Measurements from ENCODE around the gene ERC2. TPM values are rescaled to one million over a fixed set of nuclear protein-coding genes. Genes with fewer than 3 reads are reported as not detected.

Gene ERC2
- total and polyA plus RNA-seq, 11 donors = 0.16 to 3.8 (median 1.6) TPM

DNA sequence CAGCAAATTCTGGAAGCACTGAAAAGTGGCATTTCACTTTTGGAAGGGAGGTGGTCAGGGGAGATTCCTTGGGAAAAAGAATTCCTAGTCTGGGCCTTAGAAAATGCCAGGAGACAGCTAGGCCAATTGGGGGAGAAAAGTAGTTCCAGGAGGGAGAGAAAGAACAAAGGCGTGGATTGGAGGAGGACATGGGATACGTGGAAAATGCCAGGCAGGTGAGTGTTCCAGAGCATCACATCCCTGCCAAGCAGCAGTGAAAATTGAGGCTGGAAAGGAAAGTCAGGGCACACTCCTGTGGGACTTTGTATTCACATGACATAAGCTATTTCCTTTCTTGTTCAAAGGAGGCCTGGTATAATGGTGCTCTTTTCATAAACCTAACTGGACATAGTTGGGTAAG lies 846.6 kb downstream of the ERC2 start:
- H3K36me3 ChIP-seq = no peaks in the 10 kb centered on the region
- peaks cover 0 to 20% (median 0%) of the 10 kb centered on the region in 9 donors for H3K27me3 ChIP-seq
- H3K27ac ChIP-seq = no peak overlapping the region
- peaks cover 0 to 22% (median 0%) of the 10 kb centered on the region in 12 donors for H3K4me1 ChIP-seq
- H3K4me3 ChIP-seq = no peak overlapping the region
- TF ChIP-seq, protein P1, sequence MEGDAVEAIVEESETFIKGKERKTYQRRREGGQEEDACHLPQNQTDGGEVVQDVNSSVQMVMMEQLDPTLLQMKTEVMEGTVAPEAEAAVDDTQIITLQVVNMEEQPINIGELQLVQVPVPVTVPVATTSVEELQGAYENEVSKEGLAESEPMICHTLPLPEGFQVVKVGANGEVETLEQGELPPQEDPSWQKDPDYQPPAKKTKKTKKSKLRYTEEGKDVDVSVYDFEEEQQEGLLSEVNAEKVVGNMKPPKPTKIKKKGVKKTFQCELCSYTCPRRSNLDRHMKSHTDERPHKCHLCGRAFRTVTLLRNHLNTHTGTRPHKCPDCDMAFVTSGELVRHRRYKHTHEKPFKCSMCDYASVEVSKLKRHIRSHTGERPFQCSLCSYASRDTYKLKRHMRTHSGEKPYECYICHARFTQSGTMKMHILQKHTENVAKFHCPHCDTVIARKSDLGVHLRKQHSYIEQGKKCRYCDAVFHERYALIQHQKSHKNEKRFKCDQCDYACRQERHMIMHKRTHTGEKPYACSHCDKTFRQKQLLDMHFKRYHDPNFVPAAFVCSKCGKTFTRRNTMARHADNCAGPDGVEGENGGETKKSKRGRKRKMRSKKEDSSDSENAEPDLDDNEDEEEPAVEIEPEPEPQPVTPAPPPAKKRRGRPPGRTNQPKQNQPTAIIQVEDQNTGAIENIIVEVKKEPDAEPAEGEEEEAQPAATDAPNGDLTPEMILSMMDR (IDR thresholded peaks at IDR 0.05) = no peak
- no peak for TF ChIP-seq POLR2A (IDR thresholded peaks at IDR 0.05)
- ATAC-seq = no peak
- 87 to 93% (median 89%) methylated on average over 2 of the region's 2 CpGs for WGBS, 4 donors
- no peak for DNase-seq
- intact Hi-C loops (cut with DNase I) = no loop called here
- H3K9me3 ChIP-seq = no peaks in the 10 kb centered on the region

DNA sequence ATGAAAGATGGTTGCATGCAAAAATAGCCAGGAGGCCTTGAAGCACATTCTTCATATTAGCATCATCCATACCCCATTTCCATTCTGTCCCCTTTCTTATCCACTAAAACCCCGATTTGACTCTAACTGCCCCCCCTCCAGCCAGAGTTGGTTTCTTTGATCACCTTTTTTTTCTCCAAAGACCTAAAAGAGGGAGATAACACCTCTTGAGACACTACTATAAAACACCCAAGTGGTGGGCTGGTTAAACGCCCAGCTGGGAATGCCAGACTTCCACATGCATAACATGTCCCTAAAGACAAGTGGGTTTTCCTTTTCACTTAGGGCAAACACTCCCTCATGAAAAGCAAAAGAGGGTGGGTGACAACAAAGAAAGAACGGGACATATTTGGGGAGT lies 847.2 kb downstream of the ERC2 start:
- peaks cover 0 to 20% (median 0%) of the 10 kb centered on the region in 9 donors for H3K27me3 ChIP-seq
- intact Hi-C loops (cut with DNase I) = no loop called here
- ATAC-seq (no peak), DNase-seq (no peak)
- no peaks in the 10 kb centered on the region for H3K9me3 ChIP-seq
- no peaks in the 10 kb centered on the region for H3K36me3 ChIP-seq
- WGBS, 4 donors = 70 to 75% (median 74%) methylated on average over 3 of the region's 3 CpGs
- H3K4me3 ChIP-seq = no peak overlapping the region
- TF ChIP-seq POLR2A (IDR thresholded peaks at IDR 0.05) = no peak
- TF ChIP-seq, protein P1 (IDR thresholded peaks at IDR 0.05) = no peak
- peaks cover 0 to 21% (median 0%) of the 10 kb centered on the region in 12 donors for H3K4me1 ChIP-seq
- no peak overlapping the region for H3K27ac ChIP-seq

DNA sequence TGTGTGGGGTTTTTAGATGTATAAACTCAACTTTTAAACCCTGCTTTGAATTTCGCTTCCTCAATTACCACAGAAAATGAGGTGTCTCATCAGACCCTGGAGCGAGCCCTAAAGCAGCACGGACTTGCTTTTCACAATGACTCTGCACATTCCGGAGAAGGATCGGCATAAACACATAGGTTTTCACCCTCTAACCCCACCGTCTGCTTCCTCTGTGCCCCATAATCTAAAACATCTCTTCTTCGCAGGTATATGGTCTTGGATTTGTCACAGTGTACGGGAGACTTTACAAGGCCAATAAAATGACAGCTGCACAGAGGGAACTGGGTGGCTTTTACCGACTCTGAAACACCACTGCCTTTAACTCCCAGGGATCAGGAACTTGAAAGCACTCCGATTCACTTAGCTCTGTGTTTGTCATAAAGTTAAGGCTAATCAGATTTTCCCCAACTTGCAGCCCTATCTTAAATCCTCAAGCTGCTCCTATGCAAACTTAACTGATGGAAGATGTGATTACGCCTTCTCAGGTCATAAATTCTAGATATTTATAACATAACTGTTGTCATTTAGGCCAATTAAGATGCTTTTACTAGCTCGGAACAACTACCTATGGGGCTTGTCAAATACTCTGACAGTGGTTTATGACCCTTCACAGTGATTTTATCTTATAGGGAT lies 847.8 kb downstream of the ERC2 start:
- intact Hi-C loops (cut with DNase I) = no loop called here
- no peak for ATAC-seq

DNA sequence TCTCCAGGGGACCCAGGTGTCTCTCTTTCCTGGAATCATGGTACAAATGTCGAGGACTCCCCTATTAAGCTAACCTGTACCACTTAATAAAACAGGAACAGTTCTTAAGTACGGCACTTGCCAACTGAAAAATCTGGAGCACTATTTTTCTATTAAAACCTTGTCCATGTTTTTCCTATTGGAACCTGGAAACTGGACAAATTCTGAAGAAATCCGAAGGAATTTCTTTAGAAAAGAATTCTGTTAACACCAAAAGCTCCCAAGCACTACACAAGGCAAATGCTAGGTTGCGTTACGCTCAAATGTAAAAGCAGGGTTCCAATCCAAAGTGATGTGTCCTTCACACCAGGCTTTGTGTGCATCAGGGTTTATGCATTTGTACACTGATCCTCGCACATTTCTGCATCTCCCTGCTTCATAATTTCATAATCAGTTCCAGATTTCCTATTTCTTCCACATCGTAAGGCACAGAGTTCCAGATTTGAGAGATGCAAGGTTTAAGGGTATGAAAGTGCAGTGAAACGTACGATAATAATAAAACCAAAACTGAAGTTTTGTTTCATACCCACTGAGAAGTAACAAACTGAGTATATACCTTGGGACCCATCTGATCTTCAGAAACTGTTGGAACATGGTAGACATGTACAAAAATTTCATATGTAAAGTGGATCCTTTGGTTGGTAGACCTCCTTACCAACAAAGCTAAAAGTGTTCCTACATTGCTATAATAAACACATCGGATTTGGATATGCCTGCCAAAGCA lies 849.0 kb downstream of the ERC2 start:
- Histone ChIP-seq H3K4me3 (no peak overlapping the region), H3K4me1 (peaks cover 0 to 11% (median 0%) of the 10 kb centered on the region in 12 donors), H3K27ac (no peak overlapping the region), H3K9me3 (no peaks in the 10 kb centered on the region), H3K36me3 (no peaks in the 10 kb centered on the region), H3K27me3 (peaks cover 0 to 20% (median 0%) of the 10 kb centered on the region in 9 donors)
- ATAC-seq = no peak
- 81 to 91% (median 88%) methylated on average over 10 of the region's 10 CpGs for WGBS, 4 donors
- intact Hi-C loops (cut with DNase I) = no loop called here
- no peak for TF ChIP-seq POLR2A (IDR thresholded peaks at IDR 0.05)
- TF ChIP-seq, protein P1 (IDR thresholded peaks at IDR 0.05) = no peak
- DNase-seq = no peak

More for the DNA sequence above, 847.8 kb downstream of the ERC2 start:
- Histone ChIP-seq H3K27me3 (peaks cover 0 to 20% (median 0%) of the 10 kb centered on the region in 9 donors), H3K4me1 (peaks cover 0 to 16% (median 0%) of the 10 kb centered on the region in 12 donors), H3K27ac (no peak overlapping the region), H3K9me3 (no peaks in the 10 kb centered on the region), H3K4me3 (no peak overlapping the region), H3K36me3 (no peaks in the 10 kb centered on the region)
- WGBS, 4 donors = 80 to 88% (median 86%) methylated on average over 12 of the region's 12 CpGs
- no peak for TF ChIP-seq POLR2A (IDR thresholded peaks at IDR 0.05)
- TF ChIP-seq, protein P1 (IDR thresholded peaks at IDR 0.05) = no peak
- no peak for DNase-seq

Measured in heart left ventricle (tissue), 16 donors.